Lower leg skin (tissue), 4 donors: ENCODE data around the gene ABTB2. TPM values are rescaled to one million over a fixed set of nuclear protein-coding genes. Genes with fewer than 3 reads are reported as not detected.

Source experiments
- DNase-seq, 2 donors: peaks; one replicate each; pipeline ENCODE4 v3.0.0-alpha.2; 2019; ENCODE audit warnings: low spot score in 2 of 2
- H3K4me3 ChIP-seq: fragments of 200-600 bp; sonication (generic); 2 replicates; pipeline ENCODE4 v1.5.1; 2017; ENCODE audit warnings: mild to moderate bottlenecking, low read depth; ENCODE audit not compliant: poor library complexity, severe bottlenecking
- CTCF ChIP-seq, 3 donors: fragments of 450-650 bp; IDR thresholded peaks; one replicate each; pipeline ENCODE4 v1.5.1; 2016; ENCODE audit warnings: antibody characterized with exemption in 3 of 3, mild to moderate bottlenecking in 3 of 3, moderate library complexity in 2 of 3
- POLR2A ChIP-seq, 2 donors: fragments of 450-650 bp; IDR thresholded peaks; one replicate each; pipeline ENCODE4 v1.6.1; 2016 to 2017; ENCODE audit warnings: antibody characterized with exemption in 2 of 2, mild to moderate bottlenecking in 1 of 2, moderate library complexity in 1 of 2
- WGBS, 2 donors: methylation state at CpG; one replicate each; pipeline ENCODE4 v1.1.5; 2018; 5-methylcytosine and 5-hydroxymethylcytosine counted together
- intact Hi-C: fragments of 100-400 bp; cut with DNase I; formaldehyde crosslinking; loops from one replicate; pipeline ENCODE4 v1.15.0; 2023; ENCODE audit warnings: low total_unique reads
- total RNA-seq, 4 donors: library from RNA; depleted of rRNA; stranded (reverse); fragments of >200 nt; gene quantifications; one replicate each; pipeline ENCODE4 v1.1.0, GENCODE V29; 2016

Gene ABTB2
- total RNA-seq, 4 donors from 2014 or later: 6.1 to 24.2 (median 11.1) TPM

GRCh38 chr11:34245041-34245440 lies 112.8 kb downstream of the ABTB2 start:
- no peak for DNase-seq
- H3K4me3 ChIP-seq: no peak overlapping the region
- intact Hi-C loops: no loop called here
- WGBS, 2 donors: 87 to 91% methylated on average over 4 of the region's 4 CpGs
- TF ChIP-seq POLR2A (IDR thresholded peaks at IDR 0.05): no peak
- TF ChIP-seq CTCF (IDR thresholded peaks at IDR 0.05): no peak

- DNase-seq: no peak
- TF ChIP-seq CTCF (IDR thresholded peaks at IDR 0.05): no peak
- no peak for TF ChIP-seq POLR2A (IDR thresholded peaks at IDR 0.05)
- intact Hi-C loops: no loop called here
- no peak overlapping the region for H3K4me3 ChIP-seq
- 51 to 52% methylated on average over 8 of the region's 8 CpGs for WGBS, 2 donors
These were observed 114.0 kb downstream of the ABTB2 start for GRCh38 chr11:34243600-34244464.

GRCh38 chr11:34242037-34242625 lies 115.7 kb downstream of the ABTB2 start:
- H3K4me3 ChIP-seq: no peak overlapping the region
- DNase-seq: no peak
- TF ChIP-seq POLR2A (IDR thresholded peaks at IDR 0.05) (no peak), CTCF (IDR thresholded peaks at IDR 0.05) (no peak)
- intact Hi-C loops: no loop called here
- WGBS, 2 donors: 80 to 85% methylated on average over 11 of the region's 11 CpGs

GRCh38 chr11:34240150-34240494 lies 117.7 kb downstream of the ABTB2 start:
- TF ChIP-seq POLR2A (IDR thresholded peaks at IDR 0.05): no peak
- TF ChIP-seq CTCF (IDR thresholded peaks at IDR 0.05): no peak
- no peak overlapping the region for H3K4me3 ChIP-seq
- 85 to 88% methylated on average over 8 of the region's 8 CpGs for WGBS, 2 donors
- intact Hi-C loops: no loop called here
- no peak for DNase-seq

- intact Hi-C loops: no loop called here
- 95 to 96% methylated on average over 5 of the region's 5 CpGs for WGBS, 2 donors
- no peak overlapping the region for H3K4me3 ChIP-seq
- DNase-seq: no peak
- no peak for TF ChIP-seq POLR2A (IDR thresholded peaks at IDR 0.05)
- no peak for TF ChIP-seq CTCF (IDR thresholded peaks at IDR 0.05)
These were observed 118.2 kb downstream of the ABTB2 start for GRCh38 chr11:34239465-34240149.
